ENCODE results near the gene GATA3. TPM values are rescaled to one million over a fixed set of nuclear protein-coding genes. Genes with fewer than 3 reads are reported as not detected.

The GATA3 gene
- total RNA-seq, 2 experiments from 2014 or later, result 46.3 to 47.4 TPM

DNA sequence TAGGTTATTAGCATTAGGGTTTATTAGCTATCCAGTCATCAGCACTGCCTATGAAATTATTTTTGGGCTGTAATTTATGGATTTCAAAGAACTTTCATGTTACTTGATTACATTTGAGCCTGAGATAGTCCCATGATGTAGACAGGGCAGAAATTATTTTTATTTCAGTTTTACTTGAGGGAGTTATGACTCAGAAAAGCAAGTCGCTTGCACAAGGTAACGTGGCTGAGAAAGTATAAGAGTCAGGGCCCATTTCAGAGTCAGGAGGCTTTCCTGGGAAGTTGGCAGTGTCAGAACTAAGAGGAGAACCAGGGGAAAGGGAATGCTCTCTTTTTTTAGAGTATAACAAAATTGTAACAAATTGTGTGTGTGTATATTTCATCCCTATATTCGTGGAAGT is 16.5 kb downstream of the GATA3 start:
- CTCF ChIA-PET, result interaction anchor here (0.9 kb wide), 1 partner anchor 402 kb away, joined by 3 read pairs; no protein-coding TSS in a partner anchor

GRCh38 chr10:8071666-8072065 is 17.2 kb downstream of the GATA3 start:
- Mint-ChIP-seq H3K4me1 (ENCODE audit: low read depth) (peaks cover 71% of the 10 kb centered on the region), H3K27me3 (no peaks in the 10 kb centered on the region), H3K9me3 (no peaks in the 10 kb centered on the region), H3K27ac (no peak overlapping the region), H3K36me3 (peaks cover 78% of the 10 kb centered on the region), H3K4me3 (no peak overlapping the region)
- ChIA-PET CTCF (interaction anchor here (0.9 kb wide), 1 partner anchor 401 kb away, joined by 3 read pairs; no protein-coding TSS in a partner anchor), POLR2A (interaction anchor here (0.9 to 3.2 kb wide), 3 partner anchors 11 to 261 kb away, joined by 4 to 20 read pairs (median 5); no protein-coding TSS in a partner anchor)
- intact Hi-C loops (cut with micrococcal nuclease), result no loop called here
- no peak for DNase-seq

More for the DNA sequence above, 16.5 kb downstream of the GATA3 start:
- Mint-ChIP-seq H3K4me1 (ENCODE audit: low read depth) (peaks cover 78% of the 10 kb centered on the region), H3K27ac (peak overlapping the region; percentile 64), H3K9me3 (no peaks in the 10 kb centered on the region), H3K4me3 (peak overlapping the region; percentile 15), H3K36me3 (peaks cover 84% of the 10 kb centered on the region), H3K27me3 (no peaks in the 10 kb centered on the region)
- no peak for DNase-seq
- intact Hi-C loops (cut with micrococcal nuclease), result no loop called here
- POLR2A ChIA-PET, result interaction anchor here (0.9 to 3.2 kb wide), 3 partner anchors 10 to 262 kb away, joined by 4 to 20 read pairs (median 5); no protein-coding TSS in a partner anchor

DNA sequence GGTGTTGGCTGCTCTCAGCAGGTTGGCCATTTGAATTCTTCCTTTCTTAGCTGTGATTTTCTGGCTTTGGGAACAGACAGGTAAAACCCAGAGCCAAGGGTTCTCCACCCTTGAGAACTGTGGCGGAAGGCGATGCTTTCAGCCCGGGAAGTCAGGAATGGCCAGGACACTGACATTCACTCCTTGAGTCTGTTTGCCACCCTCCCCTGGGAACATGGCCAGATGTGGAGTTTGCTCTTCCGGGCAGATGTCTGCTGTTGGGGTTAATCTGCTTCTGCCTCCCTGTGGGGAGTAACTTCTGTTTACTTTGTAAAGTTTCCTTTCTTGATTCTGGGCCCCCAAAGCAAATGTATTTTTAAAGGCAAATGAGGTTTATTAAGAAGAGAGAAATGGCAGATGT is 17.7 kb downstream of the GATA3 start:
- DNase-seq, result no peak
- intact Hi-C loops (cut with micrococcal nuclease), result no loop called here
- H3K4me3 Mint-ChIP-seq, result no peak overlapping the region
- POLR2A ChIA-PET, result interaction anchor here (3.2 kb wide), 1 partner anchor 12 kb away, joined by 20 read pairs; no protein-coding TSS in a partner anchor
- no peaks in the 10 kb centered on the region for H3K27me3 Mint-ChIP-seq
- peak overlapping the region; percentile 21 for H3K27ac Mint-ChIP-seq
- H3K4me1 Mint-ChIP-seq (ENCODE audit: low read depth), result peaks cover 66% of the 10 kb centered on the region
- peaks cover 72% of the 10 kb centered on the region for H3K36me3 Mint-ChIP-seq
- no peaks in the 10 kb centered on the region for H3K9me3 Mint-ChIP-seq
- CTCF ChIA-PET, result no interaction called here

- Mint-ChIP-seq H3K27me3 (no peaks in the 10 kb centered on the region), H3K4me3 (no peak overlapping the region), H3K9me3 (no peaks in the 10 kb centered on the region), H3K36me3 (peaks cover 66% of the 10 kb centered on the region), H3K27ac (peak overlapping the region; percentile 55), H3K4me1 (ENCODE audit: low read depth) (peaks cover 51% of the 10 kb centered on the region)
- ChIA-PET POLR2A (interaction anchor here (0.7 to 1.3 kb wide), 5 partner anchors 12 to 261 kb away, joined by 3 to 6 read pairs (median 3); no protein-coding TSS in a partner anchor), CTCF (no interaction called here)
- DNase-seq, result peak; percentile 37
- intact Hi-C loops (cut with micrococcal nuclease), result no loop called here
These were observed 19.4 kb downstream of the GATA3 start for GRCh38 chr10:8073691-8074416.

- Mint-ChIP-seq H3K4me1 (ENCODE audit: low read depth) (peaks cover 40% of the 10 kb centered on the region), H3K36me3 (peaks cover 59% of the 10 kb centered on the region), H3K4me3 (no peak overlapping the region), H3K27ac (no peak overlapping the region), H3K27me3 (no peaks in the 10 kb centered on the region), H3K9me3 (no peaks in the 10 kb centered on the region)
- CTCF ChIA-PET, result interaction anchor here (0.7 kb wide), 1 partner anchor 16 kb away, joined by 5 read pairs; no protein-coding TSS in a partner anchor
- POLR2A ChIA-PET, result interaction anchor here (0.8 to 1.5 kb wide), 3 partner anchors 14 to 260 kb away, joined by 3 read pairs; no protein-coding TSS in a partner anchor
- DNase-seq, result no peak
- intact Hi-C loops (cut with micrococcal nuclease), result no loop called here
These were observed 20.4 kb downstream of the GATA3 start for GRCh38 chr10:8074881-8075280.

GRCh38 chr10:8075282-8076260 is 21.1 kb downstream of the GATA3 start:
- ChIA-PET POLR2A (interaction anchor here (1.5 kb wide), 2 partner anchors 14 to 15 kb away, joined by 3 read pairs; no protein-coding TSS in a partner anchor), CTCF (interaction anchor here (0.7 kb wide), 1 partner anchor 16 kb away, joined by 5 read pairs; no protein-coding TSS in a partner anchor)
- Mint-ChIP-seq H3K4me3 (no peak overlapping the region), H3K27ac (no peak overlapping the region), H3K4me1 (ENCODE audit: low read depth) (peaks cover 33% of the 10 kb centered on the region), H3K27me3 (no peaks in the 10 kb centered on the region), H3K36me3 (peaks cover 52% of the 10 kb centered on the region), H3K9me3 (no peaks in the 10 kb centered on the region)
- intact Hi-C loops (cut with micrococcal nuclease), result no loop called here
- DNase-seq, result no peak

- Mint-ChIP-seq H3K27ac (no peak overlapping the region), H3K9me3 (no peaks in the 10 kb centered on the region), H3K36me3 (peaks cover 49% of the 10 kb centered on the region), H3K4me3 (no peak overlapping the region), H3K4me1 (ENCODE audit: low read depth) (peaks cover 20% of the 10 kb centered on the region), H3K27me3 (no peaks in the 10 kb centered on the region)
- ChIA-PET CTCF (no interaction called here), POLR2A (no interaction called here)
- intact Hi-C loops (cut with micrococcal nuclease), result no loop called here
- DNase-seq, result no peak
These were observed 22.4 kb downstream of the GATA3 start for GRCh38 chr10:8076933-8077332.

DNA sequence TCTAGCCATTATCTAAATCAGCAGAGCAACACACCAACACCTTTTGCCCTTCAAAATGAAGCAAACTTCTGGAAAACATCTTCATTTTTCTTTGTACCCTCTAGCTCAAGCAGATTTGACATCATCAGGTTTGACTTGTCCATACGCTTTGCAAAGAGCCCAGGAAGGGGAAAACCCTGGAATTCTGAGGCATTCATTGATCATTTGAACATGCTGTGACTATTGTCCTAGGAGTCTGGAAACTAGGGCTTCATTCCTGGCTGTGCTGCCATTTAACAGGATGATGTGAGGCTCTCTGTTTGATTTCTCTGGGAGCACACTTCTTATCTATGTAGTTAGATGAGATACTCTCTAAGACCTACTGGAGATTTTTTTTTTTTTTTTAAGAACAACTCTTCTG is 23.5 kb downstream of the GATA3 start:
- Mint-ChIP-seq H3K4me1 (ENCODE audit: low read depth) (peaks cover 12% of the 10 kb centered on the region), H3K27ac (no peak overlapping the region), H3K36me3 (peaks cover 42% of the 10 kb centered on the region), H3K9me3 (no peaks in the 10 kb centered on the region), H3K27me3 (no peaks in the 10 kb centered on the region), H3K4me3 (no peak overlapping the region)
- CTCF ChIA-PET, result no interaction called here
- intact Hi-C loops (cut with micrococcal nuclease), result no loop called here
- DNase-seq, result no peak
- POLR2A ChIA-PET, result no interaction called here

GRCh38 chr10:8079126-8079525 is 24.6 kb downstream of the GATA3 start:
- Mint-ChIP-seq H3K9me3 (no peaks in the 10 kb centered on the region), H3K27me3 (no peaks in the 10 kb centered on the region), H3K4me1 (ENCODE audit: low read depth) (peaks cover 2% of the 10 kb centered on the region), H3K4me3 (no peak overlapping the region), H3K36me3 (peaks cover 38% of the 10 kb centered on the region), H3K27ac (no peak overlapping the region)
- ChIA-PET CTCF (interaction anchor here (1.1 kb wide), 1 partner anchor 10 kb away, joined by 3 read pairs; no protein-coding TSS in a partner anchor), POLR2A (no interaction called here)
- intact Hi-C loops (cut with micrococcal nuclease), result no loop called here
- DNase-seq, result no peak

DNA sequence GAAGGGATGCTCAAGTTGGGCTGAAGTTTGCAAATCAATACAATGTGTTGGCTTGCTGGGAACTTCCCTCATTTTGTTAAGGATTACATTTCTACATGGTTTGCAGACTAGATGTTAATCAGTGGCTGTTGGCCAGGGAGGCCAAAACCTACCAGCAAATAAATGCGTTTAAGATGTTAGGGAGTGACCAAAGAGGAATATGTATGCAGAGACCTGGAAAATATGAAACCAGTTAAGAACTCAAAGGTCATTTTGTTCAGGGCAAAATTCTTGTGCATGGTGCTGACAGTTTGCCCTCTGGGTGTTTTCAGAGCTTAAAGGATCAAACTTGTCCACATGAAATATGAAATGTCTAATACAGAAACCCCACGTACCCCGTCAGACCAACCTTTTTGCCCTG is 30.3 kb downstream of the GATA3 start:
- ChIA-PET CTCF (no interaction called here), POLR2A (no interaction called here)
- Mint-ChIP-seq H3K27me3 (no peaks in the 10 kb centered on the region), H3K36me3 (peaks cover 21% of the 10 kb centered on the region), H3K4me1 (ENCODE audit: low read depth) (peaks cover 18% of the 10 kb centered on the region), H3K9me3 (no peaks in the 10 kb centered on the region), H3K27ac (no peak overlapping the region), H3K4me3 (no peak overlapping the region)
- no peak for DNase-seq
- intact Hi-C loops (cut with micrococcal nuclease), result no loop called here

GRCh38 chr10:8085251-8085650 is 30.8 kb downstream of the GATA3 start:
- ChIA-PET CTCF (no interaction called here), POLR2A (no interaction called here)
- Mint-ChIP-seq H3K27me3 (no peaks in the 10 kb centered on the region), H3K36me3 (peaks cover 21% of the 10 kb centered on the region), H3K4me1 (ENCODE audit: low read depth) (peaks cover 18% of the 10 kb centered on the region), H3K27ac (no peak overlapping the region), H3K4me3 (no peak overlapping the region), H3K9me3 (no peaks in the 10 kb centered on the region)
- intact Hi-C loops (cut with micrococcal nuclease), result no loop called here
- no peak for DNase-seq

GRCh38 chr10:8086315-8086714 is 31.8 kb downstream of the GATA3 start:
- Mint-ChIP-seq H3K4me1 (ENCODE audit: low read depth) (peaks cover 18% of the 10 kb centered on the region), H3K27ac (no peak overlapping the region), H3K36me3 (peaks cover 15% of the 10 kb centered on the region), H3K27me3 (no peaks in the 10 kb centered on the region), H3K9me3 (no peaks in the 10 kb centered on the region), H3K4me3 (no peak overlapping the region)
- intact Hi-C loops (cut with micrococcal nuclease), result no loop called here
- DNase-seq, result no peak
- ChIA-PET POLR2A (no interaction called here), CTCF (no interaction called here)

Measured in activated CD4-positive, alpha-beta memory T cell treated with anti-CD3 and anti-CD28 coated beads for 36 hours (primary cell).